Embryonic facial prominence (tissue), 1 donor: Measurements from ENCODE around the gene EPN3.

Experiments used
- DNase-seq: peaks from one replicate; pipeline ENCODE4 v3.0.0-alpha.2; 2016; ENCODE audit errors: extremely low spot score

EPN3 gene

DNA sequence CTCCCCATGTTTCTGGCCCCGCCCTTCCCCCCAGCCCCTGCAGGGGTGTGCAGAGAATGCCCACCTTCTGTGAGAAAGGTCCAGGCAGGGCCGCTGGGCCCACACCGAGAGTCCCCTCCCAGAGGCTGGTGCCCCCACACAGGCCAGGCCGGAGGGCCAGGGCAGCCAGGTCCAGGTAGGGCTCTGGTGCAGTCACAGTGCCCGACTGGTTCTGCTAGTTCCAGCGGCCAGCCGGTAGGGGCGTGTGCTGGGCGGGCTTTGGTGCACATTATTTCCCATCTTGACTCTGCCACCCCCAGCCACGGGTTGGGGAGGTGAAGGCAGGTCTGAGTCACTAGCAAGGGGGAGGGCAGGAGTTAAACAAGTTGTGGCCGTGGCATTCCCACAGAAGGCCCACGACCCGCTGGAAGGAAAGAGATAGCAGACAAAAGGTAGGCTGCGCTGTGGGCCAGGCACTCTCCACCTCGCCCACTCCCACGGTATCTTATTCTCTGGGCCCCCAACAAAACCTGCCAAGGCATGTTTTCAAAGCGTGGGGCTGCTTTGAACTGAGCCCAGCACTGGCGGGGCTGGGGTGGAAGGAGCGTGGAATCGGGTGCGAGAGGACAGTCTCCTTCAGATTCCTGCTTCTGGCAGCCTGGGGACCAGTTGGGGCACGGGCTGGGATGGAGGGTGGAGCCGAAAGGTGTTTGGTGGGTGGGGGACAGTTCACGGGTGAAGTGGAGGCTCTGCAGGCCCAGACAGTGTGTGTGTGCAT is 1.9 kb downstream of the EPN3 start:
- no peak for DNase-seq

DNA sequence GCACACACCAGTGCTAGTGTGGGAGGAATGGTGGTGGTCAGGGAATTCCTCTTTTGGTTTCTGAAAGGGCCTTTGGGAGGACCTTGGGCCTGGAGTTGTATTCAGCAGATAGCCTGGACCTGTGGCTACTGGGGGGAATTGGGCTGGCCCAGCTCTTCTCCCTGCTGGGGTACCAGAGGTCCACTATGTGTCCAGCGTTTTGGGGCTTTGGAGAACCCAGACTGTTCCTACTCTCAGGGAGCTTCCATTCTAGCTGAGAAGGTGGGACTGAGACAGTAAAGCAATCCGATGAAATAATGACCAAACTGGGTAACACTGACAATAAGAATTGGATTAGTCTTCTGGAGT is 2.4 kb downstream of the EPN3 start:
- DNase-seq: no peak

DNA sequence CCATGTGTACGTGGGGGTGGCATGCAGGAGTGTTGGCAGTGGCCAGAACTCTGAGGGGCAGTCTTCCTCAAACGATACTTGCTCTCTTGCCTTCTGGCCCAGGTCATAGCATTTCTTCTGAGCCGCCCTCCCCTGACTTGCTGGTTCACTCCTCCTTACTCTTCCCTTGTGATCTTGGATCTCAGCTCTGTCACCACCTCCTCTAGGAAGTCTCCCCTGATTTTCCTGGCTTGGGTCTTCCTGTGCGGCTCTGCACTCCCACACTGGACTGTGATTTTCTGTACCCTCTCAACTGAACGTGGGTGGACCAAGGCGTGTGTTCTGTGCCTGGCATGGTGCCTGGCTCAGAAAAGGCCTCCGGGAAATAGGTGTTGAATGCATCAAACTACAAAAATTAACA is 2.9 kb downstream of the EPN3 start:
- DNase-seq: no peak

DNA sequence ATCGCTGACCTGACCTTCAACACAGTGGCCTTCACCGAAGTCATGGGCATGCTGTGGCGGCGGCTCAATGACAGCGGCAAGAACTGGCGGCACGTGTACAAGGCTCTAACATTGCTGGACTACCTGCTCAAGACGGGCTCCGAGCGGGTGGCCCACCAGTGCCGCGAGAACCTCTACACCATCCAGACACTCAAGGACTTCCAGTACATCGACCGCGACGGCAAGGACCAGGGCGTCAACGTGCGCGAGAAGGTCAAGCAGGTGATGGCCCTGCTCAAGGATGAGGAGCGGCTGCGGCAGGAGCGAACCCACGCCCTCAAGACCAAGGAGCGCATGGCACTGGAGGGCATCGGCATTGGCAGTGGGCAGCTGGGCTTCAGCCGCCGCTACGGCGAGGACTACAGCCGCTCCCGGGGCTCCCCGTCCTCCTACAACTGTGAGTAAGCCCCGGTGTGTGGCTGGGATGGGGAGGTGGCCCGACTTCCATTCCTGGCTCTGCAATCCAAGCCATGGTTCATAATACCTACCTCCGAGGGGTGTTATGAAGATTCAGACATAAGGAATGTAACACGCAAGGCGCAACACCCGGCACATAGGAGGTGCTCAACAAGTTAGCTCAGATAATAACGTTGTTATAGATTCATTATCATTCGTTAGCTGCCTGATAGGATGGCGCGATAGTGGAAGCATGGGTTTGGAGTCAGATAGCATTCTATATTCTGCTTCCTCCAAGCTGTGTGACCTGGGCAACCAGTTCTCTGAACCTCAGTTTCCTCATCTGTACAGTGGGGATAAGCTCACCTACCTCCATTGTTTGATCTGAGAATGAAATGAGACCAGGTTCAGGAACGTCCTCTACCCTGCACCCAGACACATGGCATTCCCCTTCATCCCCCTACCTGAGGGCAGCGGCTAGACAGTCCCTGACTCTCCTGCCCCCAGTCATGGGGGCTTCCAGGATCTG is 4.4 kb downstream of the EPN3 start:
- DNase-seq: no peak

DNA sequence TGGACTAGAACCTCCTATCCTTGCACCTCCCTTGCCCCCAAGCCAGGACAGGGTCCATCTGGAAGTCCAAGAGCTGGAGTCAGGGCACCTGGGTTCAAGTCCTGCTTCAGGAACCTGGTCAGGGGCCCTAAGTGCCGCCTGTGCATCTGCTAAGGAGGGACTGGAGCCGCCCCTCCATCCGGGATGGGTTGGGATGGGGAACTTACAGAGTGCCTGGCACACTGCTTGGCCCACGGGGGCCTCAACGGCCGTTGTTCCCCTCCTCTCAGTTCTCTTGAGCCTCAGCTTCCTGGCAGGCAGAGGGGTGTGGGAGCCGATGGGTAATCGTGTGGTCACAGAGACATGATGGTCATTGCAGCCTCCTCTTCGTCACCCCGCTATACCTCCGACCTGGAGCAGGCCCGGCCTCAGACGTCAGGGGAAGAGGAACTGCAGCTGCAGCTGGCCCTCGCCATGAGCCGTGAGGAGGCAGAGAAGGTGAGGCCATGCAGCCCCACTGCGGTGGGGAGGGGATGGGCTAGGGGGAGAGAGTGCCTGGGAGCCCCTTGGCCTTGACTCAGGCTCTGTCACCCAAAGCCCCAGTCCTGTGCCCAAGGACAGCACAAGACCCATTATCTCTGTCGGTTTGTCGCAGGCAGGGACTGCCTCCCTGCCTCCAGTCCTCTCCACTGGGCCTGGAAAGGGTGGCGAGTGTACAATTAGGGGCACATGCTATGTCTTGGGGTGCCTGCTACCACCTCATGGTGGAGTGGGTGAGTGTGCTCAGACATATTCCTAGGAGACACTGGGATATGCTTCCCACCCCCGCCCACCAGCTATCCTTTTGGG is 5.4 kb downstream of the EPN3 start:
- no peak for DNase-seq

DNA sequence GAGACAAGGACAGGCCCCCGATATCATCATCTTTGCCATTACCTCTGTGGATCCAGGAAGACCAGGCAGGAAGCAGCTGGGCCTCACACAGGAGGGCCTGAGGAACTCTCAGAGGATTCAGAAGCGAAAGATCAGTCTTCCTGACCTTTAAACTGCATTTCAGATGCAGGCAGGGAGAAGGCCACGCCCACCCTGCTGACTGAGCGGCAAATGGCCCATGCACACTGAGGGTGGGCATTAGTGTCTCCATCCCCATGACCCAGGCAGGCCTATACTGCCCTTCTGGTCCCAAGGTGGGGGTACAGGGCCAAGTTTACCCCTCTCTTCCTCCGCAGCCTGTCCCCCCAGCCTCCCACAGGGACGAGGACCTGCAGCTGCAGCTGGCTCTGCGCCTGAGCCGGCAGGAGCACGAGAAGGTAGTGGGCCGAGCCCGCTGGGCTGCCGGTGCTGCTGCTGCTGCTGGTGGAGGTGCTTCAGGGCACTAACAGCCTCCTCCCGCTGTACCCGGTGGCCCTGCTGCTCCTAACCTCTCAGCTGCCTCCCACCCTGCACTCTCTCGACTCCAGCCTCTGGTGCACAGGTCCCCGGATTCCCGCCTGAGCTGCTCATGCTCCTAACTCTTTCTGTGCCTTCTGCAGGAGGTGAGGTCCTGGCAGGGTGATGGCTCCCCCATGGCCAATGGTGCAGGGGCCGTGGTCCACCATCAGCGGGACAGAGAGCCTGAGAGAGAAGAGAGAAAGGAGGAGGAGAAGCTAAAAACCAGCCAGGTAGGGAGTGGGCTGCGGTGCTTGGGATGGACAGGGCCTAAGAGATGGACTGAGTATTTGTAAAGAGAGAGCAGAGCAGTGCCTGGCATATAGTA is 6.2 kb downstream of the EPN3 start:
- DNase-seq: no peak

DNA sequence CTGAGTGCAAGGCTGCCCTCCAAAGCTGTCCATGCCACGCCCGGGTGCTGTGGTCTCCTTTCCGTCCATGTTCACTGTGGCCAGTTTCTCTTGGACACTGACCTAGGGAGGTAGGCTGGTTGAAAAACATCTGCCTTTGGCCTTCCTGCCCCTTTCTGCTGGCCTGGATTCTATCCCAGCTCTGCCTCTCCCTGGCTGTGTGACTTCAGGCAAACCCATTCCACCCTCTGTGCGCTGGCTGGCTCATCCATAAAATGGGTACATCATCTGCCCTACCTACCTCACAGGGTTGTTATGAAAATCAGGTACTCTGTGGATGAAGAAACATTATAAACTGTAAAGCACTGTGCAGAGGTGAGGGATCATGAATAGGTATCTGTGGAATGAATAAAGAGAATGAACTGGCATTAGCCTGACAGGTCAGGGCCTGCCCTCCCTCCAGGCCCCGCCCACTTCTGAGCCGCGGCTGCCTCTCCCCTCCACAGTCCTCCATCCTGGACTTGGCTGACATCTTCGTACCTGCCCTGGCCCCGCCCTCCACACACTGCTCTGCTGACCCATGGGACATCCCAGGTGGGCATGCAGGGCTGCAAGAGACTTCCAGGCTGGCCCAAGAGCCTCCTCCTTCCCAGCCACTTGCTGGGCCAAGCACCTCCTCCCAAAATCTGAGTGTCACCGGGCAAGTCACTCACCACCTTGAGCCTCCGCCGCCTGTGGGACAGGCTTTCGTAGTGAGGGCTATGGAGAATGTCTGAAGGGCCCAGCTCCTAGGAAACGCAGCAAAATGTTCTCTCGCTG is 7.4 kb downstream of the EPN3 start:
- DNase-seq: no peak

DNA sequence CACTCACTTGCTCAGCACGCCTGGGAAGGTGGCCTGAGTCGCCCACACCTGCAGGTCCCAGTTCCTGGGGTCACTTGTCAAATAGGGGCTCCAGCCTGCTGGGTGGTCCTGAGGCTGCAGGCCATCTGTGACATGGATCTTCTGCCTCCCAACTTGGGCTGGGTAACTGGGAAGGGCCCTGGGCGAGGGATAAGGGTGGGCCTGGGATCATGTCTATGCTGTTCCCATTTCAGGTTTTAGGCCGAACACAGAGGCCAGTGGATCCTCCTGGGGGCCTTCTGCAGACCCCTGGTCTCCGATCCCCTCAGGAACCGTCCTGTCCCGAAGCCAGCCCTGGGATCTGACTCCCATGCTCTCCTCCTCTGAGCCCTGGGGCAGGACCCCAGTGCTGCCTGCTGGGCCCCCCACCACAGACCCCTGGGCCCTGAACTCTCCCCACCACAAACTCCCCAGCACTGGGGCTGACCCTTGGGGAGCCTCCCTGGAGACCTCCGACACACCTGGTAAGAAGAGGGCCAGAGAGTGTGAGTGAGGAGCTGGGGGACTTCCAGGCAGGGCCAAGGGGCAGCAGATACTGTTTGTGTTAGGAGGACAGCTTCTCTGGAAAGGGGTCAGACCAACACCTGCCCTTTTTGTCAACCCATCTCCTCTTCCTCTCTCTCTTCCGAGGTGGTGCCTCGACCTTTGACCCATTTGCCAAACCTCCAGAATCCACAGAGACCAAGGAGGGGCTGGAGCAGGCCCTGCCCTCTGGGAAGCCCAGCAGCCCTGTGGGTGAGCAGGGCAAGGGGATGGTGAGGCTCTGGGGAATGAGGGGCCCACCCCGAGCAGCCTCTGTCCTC is 8.2 kb downstream of the EPN3 start:
- no peak for DNase-seq

DNA sequence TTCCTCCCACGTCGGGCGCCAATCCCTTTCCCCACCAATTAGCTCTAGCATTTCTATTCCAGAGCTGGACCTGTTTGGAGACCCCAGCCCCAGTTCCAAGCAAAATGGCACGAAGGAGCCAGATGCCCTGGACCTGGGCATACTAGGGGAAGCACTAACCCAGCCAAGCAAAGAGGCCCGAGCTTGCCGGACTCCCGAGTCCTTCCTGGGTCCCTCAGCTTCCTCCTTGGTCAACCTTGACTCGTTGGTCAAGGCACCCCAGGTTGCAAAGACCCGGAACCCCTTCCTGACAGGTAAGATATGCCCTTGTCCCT is 8.8 kb downstream of the EPN3 start:
- no peak for DNase-seq

DNA sequence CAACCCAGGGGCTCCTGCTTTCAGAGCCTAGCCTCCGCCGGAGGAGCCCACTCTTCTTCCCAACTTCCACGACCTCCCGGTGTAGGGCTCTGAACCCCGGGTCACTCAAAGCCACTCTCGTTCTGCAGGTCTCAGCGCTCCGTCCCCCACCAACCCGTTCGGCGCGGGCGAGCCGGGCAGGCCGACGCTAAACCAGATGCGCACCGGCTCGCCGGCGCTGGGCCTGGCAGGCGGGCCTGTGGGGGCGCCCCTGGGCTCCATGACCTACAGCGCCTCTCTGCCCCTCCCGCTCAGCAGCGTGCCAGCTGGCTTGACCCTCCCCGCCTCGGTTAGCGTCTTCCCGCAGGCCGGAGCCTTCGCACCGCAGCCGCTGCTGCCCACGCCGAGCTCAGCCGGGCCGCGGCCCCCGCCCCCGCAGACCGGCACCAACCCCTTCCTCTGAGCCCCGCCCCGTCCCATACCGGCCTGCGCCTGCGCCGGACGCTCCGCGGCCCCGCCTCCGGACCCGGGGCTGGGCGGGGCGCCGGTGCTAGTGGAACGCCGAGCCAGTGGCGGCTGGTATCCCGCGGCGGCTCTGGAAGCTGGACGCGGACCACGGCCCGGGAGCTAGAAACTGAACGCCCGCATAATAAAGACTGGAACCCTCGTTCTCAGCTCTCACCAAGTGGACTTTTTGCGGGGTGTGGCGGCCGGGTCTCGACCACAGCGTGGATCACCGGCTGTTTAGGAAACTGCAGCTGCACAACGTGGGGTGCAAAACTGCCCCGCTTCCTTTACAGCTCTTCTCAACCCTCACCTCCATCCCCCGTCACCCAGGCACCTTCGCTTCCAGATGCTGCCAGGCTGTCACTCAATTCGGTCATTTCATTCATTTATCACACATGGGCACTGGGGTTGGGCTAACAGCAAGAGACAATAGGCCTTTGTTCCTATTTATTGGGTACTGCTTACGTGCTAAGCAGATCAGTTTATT is 9.5 kb downstream of the EPN3 start:
- no peak for DNase-seq

DNA sequence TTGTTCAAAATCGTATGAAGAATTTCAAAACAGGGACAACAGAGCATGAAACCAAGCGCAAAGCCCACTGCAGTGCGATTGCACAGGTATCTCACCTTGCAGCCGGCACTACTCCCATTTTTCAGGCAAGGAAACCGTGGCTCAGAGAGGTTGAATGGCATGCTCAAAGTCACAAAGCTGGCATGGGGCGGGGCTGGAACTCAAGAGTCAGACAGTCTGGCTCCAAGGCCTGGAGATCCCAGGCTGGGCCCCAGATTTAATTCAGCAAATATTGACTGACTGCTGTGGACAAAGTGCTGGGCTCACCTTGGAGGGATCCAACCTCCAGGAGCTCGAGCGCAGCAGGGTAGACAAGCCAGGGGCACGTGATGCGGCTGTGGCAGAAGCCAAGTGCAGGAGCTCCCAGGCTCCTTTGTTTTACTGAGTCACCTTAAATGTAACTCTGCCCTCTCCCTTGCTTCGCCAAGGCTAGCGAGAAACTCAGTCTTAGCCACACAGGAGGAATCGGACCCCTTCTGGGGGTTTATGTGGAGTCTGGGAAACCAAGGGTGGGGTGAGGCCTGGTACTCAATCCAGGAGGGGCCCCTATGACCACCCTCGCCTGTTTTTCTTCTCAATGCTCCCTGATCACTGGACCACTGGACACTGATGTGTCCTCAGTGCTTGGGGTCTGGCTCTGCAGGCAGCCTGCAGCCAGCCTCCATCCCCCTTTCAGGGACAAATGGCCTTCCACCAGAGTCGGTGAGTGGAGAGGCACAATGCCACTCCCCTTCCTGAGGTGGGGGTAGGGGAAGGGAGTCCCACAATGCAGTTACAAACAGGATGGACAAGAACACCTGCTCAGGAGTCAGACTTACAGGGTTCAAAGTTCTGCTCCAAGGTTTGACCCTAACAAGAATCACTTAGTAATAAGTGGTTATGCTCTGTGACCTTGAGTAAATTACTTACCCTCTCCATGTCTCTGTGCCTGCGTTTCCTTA is 10.6 kb downstream of the EPN3 start:
- DNase-seq: no peak

DNA sequence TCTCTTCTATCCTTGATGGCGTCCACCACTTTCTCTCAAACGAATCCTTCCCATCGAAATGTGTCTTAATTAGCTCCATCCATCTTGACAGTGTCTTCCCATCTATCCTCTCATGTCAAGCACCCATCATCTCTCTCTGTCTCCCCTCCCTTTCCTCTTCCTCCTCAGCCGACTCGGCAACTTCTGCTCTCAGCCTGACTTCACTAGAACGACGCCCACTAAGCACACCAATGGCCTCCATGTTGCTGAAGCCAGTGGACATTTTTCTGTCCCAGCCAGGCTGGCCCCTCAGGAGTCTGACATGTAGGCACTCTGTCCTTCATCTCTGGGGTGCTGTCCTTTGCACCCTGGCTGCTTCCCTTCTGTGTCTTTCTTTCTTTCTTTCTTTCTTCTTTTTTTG is 12.0 kb downstream of the EPN3 start:
- no peak for DNase-seq

DNA sequence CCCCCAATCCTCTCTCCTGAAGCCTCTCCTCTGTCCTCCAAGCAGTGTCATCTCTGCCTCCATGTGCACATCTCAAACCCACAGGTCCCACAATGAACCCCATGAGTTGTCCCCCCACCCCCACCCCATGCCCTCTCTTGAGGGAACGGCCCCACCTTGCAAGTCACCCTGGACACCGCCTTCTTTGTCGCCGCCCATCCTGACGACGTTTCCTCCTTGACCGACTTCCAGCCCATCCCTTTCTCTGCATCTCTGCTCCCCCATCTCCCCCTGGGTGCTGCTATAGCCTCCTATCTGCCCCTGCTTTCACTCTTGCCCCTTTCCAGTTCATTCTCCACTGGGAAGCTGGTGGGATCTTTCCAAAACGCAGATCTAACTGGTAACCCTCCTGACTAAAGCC is 12.8 kb downstream of the EPN3 start:
- no peak for DNase-seq

DNA sequence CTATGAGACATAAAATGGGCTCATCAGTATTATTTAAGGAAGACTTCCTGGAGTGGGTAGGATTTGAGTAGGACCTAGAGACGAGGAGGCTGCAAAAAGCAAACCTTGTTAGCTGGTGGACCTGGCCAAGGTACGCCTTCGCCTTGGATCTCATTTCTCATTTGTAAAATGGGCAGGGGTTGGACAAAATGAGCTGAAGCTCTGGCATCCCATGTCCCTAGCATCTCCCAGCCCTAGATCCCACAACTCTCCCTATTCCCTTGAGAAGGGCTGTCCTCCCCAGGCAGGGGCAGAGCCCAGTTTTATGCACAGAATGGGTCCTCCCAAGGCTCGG is 14.1 kb downstream of the EPN3 start:
- DNase-seq: no peak

DNA sequence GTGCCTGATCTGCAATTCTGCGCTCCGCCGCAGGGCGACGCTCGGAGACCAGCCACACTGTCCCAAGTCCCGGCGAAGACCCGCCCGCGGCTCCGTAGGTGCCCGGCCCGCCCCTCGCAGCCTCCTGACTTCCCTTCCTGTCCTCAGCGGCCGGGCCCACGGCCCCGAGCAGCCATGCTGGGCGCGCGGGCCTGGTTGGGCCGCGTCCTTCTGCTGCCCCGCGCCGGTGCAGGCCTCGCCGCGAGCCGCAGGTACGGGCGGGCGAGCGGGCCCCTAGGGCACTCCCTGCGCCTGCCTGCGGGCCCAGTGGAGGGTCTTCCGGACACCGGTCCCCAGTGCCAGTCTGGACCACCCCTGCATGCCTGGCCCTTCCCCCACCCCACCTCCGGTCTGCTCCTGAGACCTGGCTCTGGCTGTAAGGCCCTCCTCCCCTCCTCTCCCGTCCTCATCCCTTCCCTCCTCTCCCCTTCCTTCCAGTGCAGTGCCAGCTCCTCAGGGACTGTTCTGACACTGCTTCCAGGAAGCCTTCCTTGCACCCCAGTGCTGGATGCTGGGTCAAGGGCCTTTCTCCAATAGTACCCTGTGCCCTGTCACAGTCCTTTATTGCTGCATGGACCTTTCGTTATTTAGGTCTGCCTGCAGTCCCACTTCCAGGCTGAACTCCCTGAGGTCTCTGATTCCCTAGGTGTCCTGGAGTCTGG is 14.7 kb downstream of the EPN3 start, which contains the start of gene SPATA20:
SPATA20 (plus strand) TSS at position 140 of the 701 bp plus-strand sequence; CDS start at position 175, 35 bp downstream.
- DNase-seq: peak; percentile 76

DNA sequence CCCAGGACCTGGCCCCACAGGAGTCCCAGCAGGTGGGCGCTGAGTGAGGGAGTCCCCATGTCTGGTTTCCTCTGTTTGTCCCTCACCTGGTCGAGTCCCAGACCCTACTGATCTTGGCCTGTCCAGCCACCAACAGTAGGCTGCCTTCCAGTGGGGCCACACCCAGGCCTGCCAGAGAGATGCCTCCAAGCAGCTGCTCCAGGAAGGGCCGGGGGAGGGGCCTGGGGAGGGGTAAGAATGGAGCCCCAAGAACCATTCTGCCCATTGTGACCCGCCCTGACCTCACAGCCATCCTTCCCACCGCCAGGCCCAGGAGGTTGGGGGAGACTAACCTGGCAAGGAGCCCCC is 15.2 kb downstream of the EPN3 start:
- no peak for DNase-seq

DNA sequence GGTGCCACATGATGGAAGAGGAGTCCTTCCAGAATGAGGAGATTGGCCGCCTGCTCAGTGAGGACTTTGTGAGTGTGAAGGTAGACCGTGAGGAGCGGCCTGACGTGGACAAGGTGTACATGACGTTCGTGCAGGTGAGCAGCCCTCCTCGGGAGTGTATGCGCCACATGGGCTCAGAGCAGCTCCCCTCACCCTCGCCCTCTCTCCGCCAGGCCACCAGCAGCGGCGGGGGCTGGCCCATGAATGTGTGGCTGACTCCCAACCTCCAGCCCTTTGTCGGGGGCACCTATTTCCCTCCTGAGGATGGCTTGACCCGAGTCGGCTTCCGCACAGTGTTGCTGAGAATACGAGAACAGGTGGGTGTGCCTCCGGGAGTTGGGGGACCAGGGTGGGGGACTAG is 16.3 kb downstream of the EPN3 start:
- no peak for DNase-seq
